ENCODE results near the gene GALNTL6. TPM values are rescaled to one million over a fixed set of nuclear protein-coding genes. Genes with fewer than 3 reads are reported as not detected.

The GALNTL6 gene
- total RNA-seq, 1 donor from 2014 or later, result 0.34 TPM

DNA sequence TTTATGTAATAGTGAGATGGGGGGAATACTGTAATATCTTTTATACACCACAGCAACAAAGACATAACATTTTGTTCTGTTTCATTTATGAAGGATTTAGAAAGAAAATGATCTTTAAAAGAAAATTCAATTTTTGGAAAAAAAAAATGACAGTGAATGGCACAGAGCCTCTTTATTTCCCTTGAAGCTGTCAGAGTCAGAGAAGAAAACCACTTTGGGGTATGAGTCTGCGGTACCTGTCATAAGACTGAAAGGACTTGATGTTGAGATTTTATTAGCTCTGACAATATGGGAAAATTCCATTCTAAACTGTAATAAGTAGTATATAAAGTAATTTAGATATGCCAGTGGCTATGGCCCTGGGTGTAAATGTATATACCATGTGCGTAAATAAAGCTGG is 134.8 kb downstream of the GALNTL6 start:
- peaks cover 1% of the 10 kb centered on the region for H3K9me3 Mint-ChIP-seq (ENCODE audit: unreplicated experiment)
- no peaks in the 10 kb centered on the region for H3K36me3 Mint-ChIP-seq (ENCODE audit: unreplicated experiment)
- H3K4me3 Mint-ChIP-seq (ENCODE audit: unreplicated experiment), result no peak overlapping the region
- no peaks in the 10 kb centered on the region for H3K4me1 Mint-ChIP-seq (ENCODE audit: low read depth, unreplicated experiment)
- no peak overlapping the region for H3K27ac Mint-ChIP-seq (ENCODE audit: unreplicated experiment)
- no peak for DNase-seq
- no peaks in the 10 kb centered on the region for H3K27me3 Mint-ChIP-seq (ENCODE audit: unreplicated experiment)
- no peak for TF ChIP-seq CTCF (IDR thresholded peaks at IDR 0.05; ENCODE audit: partially characterized antibody, unreplicated experiment)

GRCh38 chr4:171954650-171955049 is 141.4 kb downstream of the GALNTL6 start:
- H3K9me3 Mint-ChIP-seq (ENCODE audit: unreplicated experiment), result no peaks in the 10 kb centered on the region
- H3K4me3 Mint-ChIP-seq (ENCODE audit: unreplicated experiment), result no peak overlapping the region
- no peaks in the 10 kb centered on the region for H3K36me3 Mint-ChIP-seq (ENCODE audit: unreplicated experiment)
- no peak overlapping the region for H3K27ac Mint-ChIP-seq (ENCODE audit: unreplicated experiment)
- DNase-seq, result no peak
- no peak for TF ChIP-seq CTCF (IDR thresholded peaks at IDR 0.05; ENCODE audit: partially characterized antibody, unreplicated experiment)
- no peaks in the 10 kb centered on the region for H3K4me1 Mint-ChIP-seq (ENCODE audit: low read depth, unreplicated experiment)
- H3K27me3 Mint-ChIP-seq (ENCODE audit: unreplicated experiment), result no peaks in the 10 kb centered on the region

DNA sequence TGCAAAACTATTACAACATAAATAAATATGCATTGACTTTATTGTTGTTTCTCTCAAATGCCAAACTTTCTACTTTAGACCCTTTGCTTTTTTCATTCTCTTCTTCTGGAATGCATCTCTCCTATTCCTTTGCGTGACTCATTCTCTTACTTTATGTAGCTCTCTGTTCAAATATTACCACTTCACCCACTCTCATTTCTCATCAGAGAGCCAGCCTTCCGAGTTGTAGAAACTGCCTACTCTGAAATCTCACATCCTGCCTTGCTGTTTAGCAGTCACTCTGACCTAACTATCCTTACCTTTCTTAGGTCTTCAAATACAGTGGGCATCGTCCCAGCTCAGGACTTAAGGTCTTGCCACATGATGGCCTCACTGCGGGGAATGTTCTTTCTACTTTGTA is 143.5 kb downstream of the GALNTL6 start:
- no peak for DNase-seq
- no peak for TF ChIP-seq CTCF (IDR thresholded peaks at IDR 0.05; ENCODE audit: partially characterized antibody, unreplicated experiment)
- Mint-ChIP-seq H3K27me3 (ENCODE audit: unreplicated experiment) (no peaks in the 10 kb centered on the region), H3K9me3 (ENCODE audit: unreplicated experiment) (no peaks in the 10 kb centered on the region), H3K36me3 (ENCODE audit: unreplicated experiment) (no peaks in the 10 kb centered on the region), H3K4me1 (ENCODE audit: low read depth, unreplicated experiment) (peaks cover 2% of the 10 kb centered on the region), H3K4me3 (ENCODE audit: unreplicated experiment) (no peak overlapping the region), H3K27ac (ENCODE audit: unreplicated experiment) (no peak overlapping the region)

DNA sequence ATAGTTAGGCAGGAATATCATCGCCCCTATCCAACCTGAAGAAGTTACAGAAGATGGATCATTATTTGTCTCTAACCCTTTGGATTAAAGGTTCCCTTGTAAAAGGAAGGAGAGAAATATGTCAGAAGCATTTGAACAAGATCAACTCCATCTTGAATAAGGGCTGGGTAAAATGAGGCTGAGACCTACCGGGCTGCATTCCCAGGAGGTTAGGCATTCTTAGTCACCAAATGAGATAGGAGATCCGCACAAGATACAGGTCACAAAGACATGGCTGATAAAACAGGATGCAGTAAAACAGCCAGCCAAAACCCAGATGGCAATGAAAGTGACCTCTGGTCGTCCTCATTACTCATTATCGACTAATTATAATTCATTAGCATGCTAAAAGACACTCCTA is 148.9 kb downstream of the GALNTL6 start:
- H3K4me3 Mint-ChIP-seq (ENCODE audit: unreplicated experiment), result no peak overlapping the region
- no peak overlapping the region for H3K27ac Mint-ChIP-seq (ENCODE audit: unreplicated experiment)
- no peaks in the 10 kb centered on the region for H3K36me3 Mint-ChIP-seq (ENCODE audit: unreplicated experiment)
- DNase-seq, result no peak
- TF ChIP-seq CTCF (IDR thresholded peaks at IDR 0.05; ENCODE audit: partially characterized antibody, unreplicated experiment), result no peak
- H3K9me3 Mint-ChIP-seq (ENCODE audit: unreplicated experiment), result no peaks in the 10 kb centered on the region
- H3K27me3 Mint-ChIP-seq (ENCODE audit: unreplicated experiment), result no peaks in the 10 kb centered on the region
- peaks cover 2% of the 10 kb centered on the region for H3K4me1 Mint-ChIP-seq (ENCODE audit: low read depth, unreplicated experiment)

GRCh38 chr4:171966356-171966755 is 153.2 kb downstream of the GALNTL6 start:
- H3K27ac Mint-ChIP-seq (ENCODE audit: unreplicated experiment), result no peak overlapping the region

More at GRCh38 chr4:171966356-171966755, 153.2 kb downstream of the GALNTL6 start:
- DNase-seq, result no peak
- H3K9me3 Mint-ChIP-seq (ENCODE audit: unreplicated experiment), result peaks cover 4% of the 10 kb centered on the region
- H3K27me3 Mint-ChIP-seq (ENCODE audit: unreplicated experiment), result no peaks in the 10 kb centered on the region
- no peak for TF ChIP-seq CTCF (IDR thresholded peaks at IDR 0.05; ENCODE audit: partially characterized antibody, unreplicated experiment)
- no peaks in the 10 kb centered on the region for H3K36me3 Mint-ChIP-seq (ENCODE audit: unreplicated experiment)
- H3K4me1 Mint-ChIP-seq (ENCODE audit: low read depth, unreplicated experiment), result peaks cover 2% of the 10 kb centered on the region
- H3K4me3 Mint-ChIP-seq (ENCODE audit: unreplicated experiment), result no peak overlapping the region

All from glutamatergic neuron (in vitro differentiated cells).